ENCODE measurements around the gene FREM3. TPM values are rescaled to one million over a fixed set of nuclear protein-coding genes. Genes with fewer than 3 reads are reported as not detected.

The FREM3 gene
- total and polyA plus RNA-seq, 2 of the 8 experiments (the other 6 are each of a cell fraction or from before 2014, with no cell fraction given) = 0.03 to 0.11 TPM

- TF ChIP-seq CHD7 (IDR thresholded peaks at IDR 0.05; ENCODE audit: insufficient replicate concordance, low read length) = no peak
- TF ChIP-seq USF2 (IDR thresholded peaks at IDR 0.05; ENCODE audit: low read length) = no peak
- TF ChIP-seq TEAD4 (IDR thresholded peaks at IDR 0.05; ENCODE audit: low read depth, low read length) = no peak
Measured at GRCh38 chr4:143653031-143653430, 47.4 kb downstream of the FREM3 start (continued).
